Measurements from ENCODE around the gene PRPF31.

PRPF31 gene

GRCh38 chr19:54100561-54100960 is 15.0 kb upstream of the PRPF31 start, which contains the start of gene OSCAR:
OSCAR (minus strand) TSS chr19:54100803; CDS start chr19:54100792, 11 bp downstream.
- H3K9me3 Mint-ChIP-seq, result no peaks in the 10 kb centered on the region
- H3K4me1 Mint-ChIP-seq, result peaks cover 26% of the 10 kb centered on the region
- no peak for ATAC-seq
- H3K36me3 Mint-ChIP-seq, result peaks cover 3% of the 10 kb centered on the region
- peak within 1 kb of the TSS; percentile 62 for H3K4me3 Mint-ChIP-seq
- peaks cover 24% of the 10 kb centered on the region for H3K27me3 Mint-ChIP-seq
- H3K27ac Mint-ChIP-seq, result peak within 1 kb of the TSS; percentile 59

- peaks cover 27% of the 10 kb centered on the region for H3K4me1 Mint-ChIP-seq
- H3K9me3 Mint-ChIP-seq, result no peaks in the 10 kb centered on the region
- H3K27me3 Mint-ChIP-seq, result peaks cover 9% of the 10 kb centered on the region
- H3K4me3 Mint-ChIP-seq, result peak within 1 kb of the TSS; percentile 90
- H3K36me3 Mint-ChIP-seq, result peaks cover 24% of the 10 kb centered on the region
- peak; percentile 99 for ATAC-seq
- peak within 1 kb of the TSS; percentile 84 for H3K27ac Mint-ChIP-seq
Observed at GRCh38 chr19:54102421-54103169, 13.0 kb upstream of the PRPF31 start, which contains the start of gene NDUFA3. NDUFA3 (plus strand) TSS chr19:54102855; CDS start chr19:54102879, 24 bp downstream.

- Mint-ChIP-seq H3K9me3 (no peaks in the 10 kb centered on the region), H3K27ac (no peak overlapping the region), H3K27me3 (no peaks in the 10 kb centered on the region), H3K36me3 (peaks cover 48% of the 10 kb centered on the region), H3K4me3 (no peak overlapping the region), H3K4me1 (peaks cover 30% of the 10 kb centered on the region)
- ATAC-seq, result no peak
Observed at GRCh38 chr19:54104998-54105715, 10.4 kb upstream of the PRPF31 start.

DNA sequence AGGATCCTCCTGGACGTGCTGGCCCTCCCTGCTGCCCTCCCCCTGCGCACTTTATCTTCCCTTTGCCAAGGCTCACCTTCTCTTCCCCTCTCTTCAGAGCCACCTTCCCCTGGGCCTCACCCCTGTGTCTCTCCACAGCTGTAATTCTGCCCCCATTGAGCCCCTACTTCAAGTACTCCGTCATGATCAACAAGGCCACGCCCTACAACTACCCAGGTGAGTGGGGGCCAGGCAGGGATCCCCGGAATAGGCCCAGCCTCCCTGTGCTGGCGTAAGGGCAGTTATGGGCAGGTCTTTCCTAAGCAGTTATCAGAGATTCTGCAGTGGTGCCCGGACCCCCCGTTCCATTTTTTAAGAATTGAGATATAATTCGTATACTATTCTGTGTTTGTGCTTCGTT is 9.8 kb upstream of the PRPF31 start:
- peaks cover 54% of the 10 kb centered on the region for H3K36me3 Mint-ChIP-seq
- H3K9me3 Mint-ChIP-seq, result no peaks in the 10 kb centered on the region
- ATAC-seq, result no peak
- H3K27me3 Mint-ChIP-seq, result no peaks in the 10 kb centered on the region
- H3K27ac Mint-ChIP-seq, result no peak overlapping the region
- H3K4me3 Mint-ChIP-seq, result no peak overlapping the region
- H3K4me1 Mint-ChIP-seq, result peaks cover 30% of the 10 kb centered on the region

DNA sequence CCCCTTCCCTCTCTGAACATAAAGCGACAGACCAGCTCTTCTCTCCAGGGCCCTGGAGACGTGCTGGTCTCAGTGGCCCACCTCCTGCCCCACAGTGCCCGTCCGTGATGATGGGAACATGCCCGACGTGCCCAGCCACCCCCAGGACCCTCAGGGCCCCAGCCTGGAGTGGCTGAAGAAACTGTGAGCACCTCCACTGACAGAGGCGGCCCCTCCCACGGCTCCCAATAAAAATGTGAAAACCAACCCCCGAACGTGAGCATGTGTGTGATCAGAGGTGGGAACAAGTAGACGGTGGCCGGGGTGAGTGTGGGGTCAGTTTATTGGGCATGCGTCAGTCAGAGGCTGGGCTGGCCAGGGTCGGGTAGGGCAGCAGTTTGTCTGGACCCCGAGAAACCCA is 8.8 kb upstream of the PRPF31 start:
- peaks cover 30% of the 10 kb centered on the region for H3K4me1 Mint-ChIP-seq
- no peaks in the 10 kb centered on the region for H3K27me3 Mint-ChIP-seq
- no peaks in the 10 kb centered on the region for H3K9me3 Mint-ChIP-seq
- no peak for ATAC-seq
- H3K27ac Mint-ChIP-seq, result no peak overlapping the region
- no peak overlapping the region for H3K4me3 Mint-ChIP-seq
- H3K36me3 Mint-ChIP-seq, result peaks cover 58% of the 10 kb centered on the region

DNA sequence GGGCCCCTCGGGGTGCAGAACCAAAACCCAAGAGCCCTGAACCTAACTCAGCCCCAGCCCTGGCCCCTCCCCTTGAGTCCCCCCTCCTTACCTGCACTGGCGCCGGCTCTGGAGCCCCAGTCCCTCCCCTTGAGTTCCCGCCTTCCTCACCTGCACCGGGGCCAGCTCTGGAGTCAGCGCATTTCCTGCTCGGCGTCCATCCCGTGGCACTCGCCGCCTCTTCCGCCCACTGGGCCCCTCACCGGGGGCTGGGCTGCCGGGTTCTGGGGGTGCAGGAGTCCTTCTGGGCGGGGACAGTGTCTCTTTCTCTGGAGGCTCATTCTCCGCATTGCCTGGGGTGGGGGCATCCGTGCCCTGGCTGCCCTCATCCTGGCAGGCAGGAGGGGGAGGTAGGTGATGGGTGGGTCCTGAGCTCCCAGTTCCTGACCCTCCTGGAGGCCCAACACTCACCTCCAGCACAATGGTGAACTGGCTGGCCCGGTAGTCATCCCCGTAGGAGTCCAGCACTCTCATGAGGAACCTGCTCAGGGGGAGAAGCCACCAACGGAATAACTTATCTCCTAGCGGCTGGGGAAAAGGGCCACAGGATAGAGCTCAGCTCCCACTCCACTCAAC is 7.6 kb upstream of the PRPF31 start:
- no peaks in the 10 kb centered on the region for H3K27me3 Mint-ChIP-seq
- peaks cover 58% of the 10 kb centered on the region for H3K36me3 Mint-ChIP-seq
- no peaks in the 10 kb centered on the region for H3K9me3 Mint-ChIP-seq
- no peak overlapping the region for H3K4me3 Mint-ChIP-seq
- peaks cover 30% of the 10 kb centered on the region for H3K4me1 Mint-ChIP-seq
- ATAC-seq, result no peak
- H3K27ac Mint-ChIP-seq, result no peak overlapping the region

- Mint-ChIP-seq H3K4me1 (peaks cover 25% of the 10 kb centered on the region), H3K27me3 (no peaks in the 10 kb centered on the region), H3K4me3 (no peak overlapping the region), H3K27ac (no peak overlapping the region), H3K36me3 (peaks cover 58% of the 10 kb centered on the region), H3K9me3 (no peaks in the 10 kb centered on the region)
- no peak for ATAC-seq
Observed at GRCh38 chr19:54108496-54108895, 7.1 kb upstream of the PRPF31 start.

GRCh38 chr19:54109651-54110050 is 5.9 kb upstream of the PRPF31 start:
- Mint-ChIP-seq H3K4me1 (peaks cover 33% of the 10 kb centered on the region), H3K27me3 (no peaks in the 10 kb centered on the region), H3K9me3 (no peaks in the 10 kb centered on the region), H3K4me3 (no peak overlapping the region), H3K36me3 (peaks cover 58% of the 10 kb centered on the region), H3K27ac (no peak overlapping the region)
- no peak for ATAC-seq

DNA sequence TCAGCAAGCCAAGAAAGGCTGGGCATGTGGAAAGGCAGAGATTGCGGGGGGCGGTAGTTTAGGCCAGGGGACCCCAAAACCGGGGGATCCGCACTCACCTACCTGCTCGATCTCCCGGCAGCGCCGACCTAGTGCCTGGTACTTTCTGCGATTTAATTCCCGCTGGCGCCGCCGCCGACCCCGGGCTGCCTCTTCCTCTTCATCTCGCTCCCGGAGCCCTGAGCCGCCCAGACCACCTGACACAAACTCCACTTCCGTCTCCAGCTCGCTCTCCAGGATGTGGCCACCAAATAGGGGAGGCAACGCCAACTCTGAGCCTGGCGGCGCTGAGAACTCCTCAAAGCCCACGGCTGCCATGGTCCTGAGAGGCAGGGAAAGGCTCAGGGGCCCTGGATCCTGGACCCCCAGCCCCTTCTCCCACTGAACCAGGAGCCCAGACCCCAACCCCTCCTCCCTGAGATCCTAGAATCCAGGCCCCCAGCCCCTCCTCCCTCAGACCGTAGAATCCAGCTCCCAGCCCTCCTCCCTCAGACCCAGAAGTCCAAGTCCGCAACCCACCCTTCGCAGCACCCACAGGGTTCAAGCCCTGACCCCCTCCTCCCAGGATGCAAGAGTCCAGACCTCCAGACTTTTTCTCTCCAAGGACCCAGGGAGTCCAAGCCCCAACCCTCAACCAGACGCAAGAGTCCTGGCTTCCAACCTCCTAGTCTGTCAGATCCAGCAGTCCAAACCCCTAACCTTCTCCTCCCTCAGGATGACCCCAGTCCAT is 1.0 kb upstream of the PRPF31 start:
- Mint-ChIP-seq H3K36me3 (peaks cover 27% of the 10 kb centered on the region), H3K4me3 (peak overlapping the region; percentile 86), H3K9me3 (no peaks in the 10 kb centered on the region), H3K27me3 (no peaks in the 10 kb centered on the region), H3K27ac (peak overlapping the region; percentile 87), H3K4me1 (peaks cover 43% of the 10 kb centered on the region)
- peak; percentile 45 for ATAC-seq

DNA sequence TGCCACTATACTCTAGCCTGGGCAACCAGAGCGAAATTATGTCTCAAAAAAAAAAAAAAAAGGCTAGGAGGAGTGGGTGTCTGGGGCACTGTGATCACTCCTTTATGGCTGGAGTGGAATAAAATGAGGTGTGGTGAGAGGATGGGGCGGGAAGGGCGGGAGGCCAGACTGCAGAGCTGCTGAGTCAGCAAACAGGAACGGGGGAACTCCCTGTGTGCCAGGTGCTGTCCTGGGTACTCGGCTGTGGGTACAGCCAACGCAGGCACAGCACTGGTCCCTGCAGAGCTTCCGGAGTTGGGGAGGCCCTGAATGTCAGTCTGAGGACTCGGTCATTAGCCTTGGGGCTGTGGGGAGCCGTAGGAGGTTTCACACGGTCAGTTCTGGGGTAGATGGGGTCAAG is 5.7 kb downstream of the PRPF31 start:
- H3K27ac Mint-ChIP-seq, result no peak overlapping the region
- H3K4me3 Mint-ChIP-seq, result no peak overlapping the region
- H3K9me3 Mint-ChIP-seq, result no peaks in the 10 kb centered on the region
- H3K36me3 Mint-ChIP-seq, result peaks cover 73% of the 10 kb centered on the region
- ATAC-seq, result no peak
- H3K4me1 Mint-ChIP-seq, result peaks cover 19% of the 10 kb centered on the region
- no peaks in the 10 kb centered on the region for H3K27me3 Mint-ChIP-seq

- no peak overlapping the region for H3K4me3 Mint-ChIP-seq
- H3K4me1 Mint-ChIP-seq, result no peaks in the 10 kb centered on the region
- no peak overlapping the region for H3K27ac Mint-ChIP-seq
- H3K9me3 Mint-ChIP-seq, result no peaks in the 10 kb centered on the region
- H3K27me3 Mint-ChIP-seq, result no peaks in the 10 kb centered on the region
- no peak for ATAC-seq
- peaks cover 82% of the 10 kb centered on the region for H3K36me3 Mint-ChIP-seq
Observed at GRCh38 chr19:54123682-54124081, 8.1 kb downstream of the PRPF31 start.

GRCh38 chr19:54124393-54124792 is 8.8 kb downstream of the PRPF31 start:
- Mint-ChIP-seq H3K36me3 (peaks cover 86% of the 10 kb centered on the region), H3K27me3 (no peaks in the 10 kb centered on the region), H3K27ac (no peak overlapping the region), H3K9me3 (no peaks in the 10 kb centered on the region), H3K4me3 (no peak overlapping the region), H3K4me1 (no peaks in the 10 kb centered on the region)
- no peak for ATAC-seq

- no peak overlapping the region for H3K27ac Mint-ChIP-seq
- H3K9me3 Mint-ChIP-seq, result no peaks in the 10 kb centered on the region
- no peak for ATAC-seq
Observed at GRCh38 chr19:54125713-54126112, 10.2 kb downstream of the PRPF31 start.

DNA sequence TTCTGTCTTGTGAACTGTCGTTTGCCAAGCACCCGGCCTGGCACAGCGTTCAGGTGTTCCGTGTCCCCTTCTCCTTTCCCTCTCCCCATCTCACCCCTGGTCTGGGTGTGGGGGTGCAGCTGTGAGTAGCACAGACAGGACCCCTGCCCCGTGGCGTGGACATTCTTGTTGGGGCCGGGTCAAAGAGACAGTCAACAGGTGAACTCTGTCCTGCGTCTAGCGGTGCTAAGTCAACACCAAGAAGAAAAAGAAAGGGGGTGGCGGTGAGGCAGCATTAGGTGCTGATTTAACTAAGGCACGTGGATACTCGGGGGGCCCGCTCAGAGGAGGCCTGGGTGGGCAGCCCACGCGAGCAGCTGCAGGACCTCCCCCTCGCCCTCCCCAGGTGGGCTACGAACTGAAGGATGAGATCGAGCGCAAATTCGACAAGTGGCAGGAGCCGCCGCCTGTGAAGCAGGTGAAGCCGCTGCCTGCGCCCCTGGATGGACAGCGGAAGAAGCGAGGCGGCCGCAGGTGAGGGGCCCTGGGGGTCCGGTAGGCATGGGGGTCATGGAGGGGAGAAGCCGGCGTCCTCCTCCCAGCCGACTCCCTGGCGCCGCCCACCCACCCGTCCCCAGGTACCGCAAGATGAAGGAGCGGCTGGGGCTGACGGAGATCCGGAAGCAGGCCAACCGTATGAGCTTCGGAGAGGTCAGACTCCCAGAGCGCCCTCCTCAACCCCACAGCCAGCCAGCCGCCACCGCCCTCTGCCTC is 12.3 kb downstream of the PRPF31 start:
- no peak for ATAC-seq
- Mint-ChIP-seq H3K27me3 (no peaks in the 10 kb centered on the region), H3K36me3 (peaks cover 68% of the 10 kb centered on the region), H3K4me3 (no peak overlapping the region), H3K27ac (no peak overlapping the region), H3K4me1 (no peaks in the 10 kb centered on the region), H3K9me3 (no peaks in the 10 kb centered on the region)

More at GRCh38 chr19:54125713-54126112, 10.2 kb downstream of the PRPF31 start:
- Mint-ChIP-seq H3K4me1 (no peaks in the 10 kb centered on the region), H3K4me3 (no peak overlapping the region), H3K36me3 (peaks cover 79% of the 10 kb centered on the region), H3K27me3 (no peaks in the 10 kb centered on the region)
